ENCODE data around the gene BSN. TPM values are rescaled to one million over a fixed set of nuclear protein-coding genes. Genes with fewer than 3 reads are reported as not detected.

BSN gene
- total and polyA plus RNA-seq, 2 donors (not counting 1 experiment from before 2014, with no cell fraction given), result 0.03 to 0.20 TPM

DNA sequence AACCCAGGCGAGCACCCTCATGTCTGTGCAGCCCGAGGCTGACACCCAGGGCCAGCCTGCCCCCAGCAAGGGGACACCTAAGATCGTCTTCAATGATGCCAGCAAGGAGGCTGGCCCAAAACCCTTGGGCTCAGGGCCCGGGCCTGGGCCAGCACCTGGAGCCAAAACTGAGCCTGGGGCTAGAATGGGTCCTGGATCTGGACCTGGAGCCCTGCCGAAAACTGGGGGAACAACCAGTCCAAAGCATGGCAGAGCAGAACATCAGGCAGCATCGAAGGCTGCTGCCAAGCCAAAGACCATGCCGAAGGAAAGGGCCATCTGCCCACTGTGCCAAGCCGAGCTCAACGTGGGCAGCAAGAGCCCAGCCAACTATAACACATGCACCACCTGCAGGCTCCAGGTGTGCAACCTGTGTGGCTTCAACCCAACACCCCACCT, 88.5 kb downstream of the BSN start:
- Histone ChIP-seq H3K4me2 (replicated peaks; ENCODE audit: low read depth, low read length, poor library complexity, severe bottlenecking) (no peak overlapping the region), H2AFZ (ENCODE audit: insufficient read depth, low read depth, low read length, poor library complexity, severe bottlenecking) (no peak overlapping the region), H3K27ac (ENCODE audit: low read length in 2 of 2) (no peak overlapping the region), H3K4me3 (ENCODE audit: control extremely low read depth in 1 of 5, extremely low read depth in 1 of 5, insufficient read depth in 1 of 5, low read depth in 2 of 5, low read length in 4 of 5) (no peak overlapping the region), H3K9me3 (ENCODE audit: control extremely low read depth in 1 of 3, control insufficient read depth in 2 of 3, insufficient read depth in 1 of 3, low read length in 2 of 3) (no peaks in the 10 kb centered on the region), H3K27me3 (replicated peaks in 1 of 4; ENCODE audit: control extremely low read depth in 1 of 4, control insufficient read depth in 3 of 4, insufficient read depth in 4 of 4, low read length in 3 of 4) (no peaks in the 10 kb centered on the region), H3K4me1 (ENCODE audit: control insufficient read depth in 2 of 2, insufficient read depth in 2 of 2, low read length in 2 of 2) (no peaks in the 10 kb centered on the region), H3K79me2 (ENCODE audit: control insufficient read depth, insufficient read depth, low read length) (no peaks in the 10 kb centered on the region), H3K9ac (ENCODE audit: low read length) (no peak overlapping the region), H3K36me3 (replicated peaks in 1 of 2; ENCODE audit: control extremely low read depth in 1 of 2, control insufficient read depth in 1 of 2, extremely low read depth in 1 of 2, insufficient read depth in 2 of 2, low read length in 1 of 2) (no peaks in the 10 kb centered on the region), H4K20me1 (ENCODE audit: control insufficient read depth, insufficient read depth, low read length, poor library complexity, severe bottlenecking) (no peaks in the 10 kb centered on the region)
- no peaks in the 10 kb centered on the region for H3K9me3 Mint-ChIP-seq (ENCODE audit: insufficient read depth)
- intact Hi-C loops (cut with micrococcal nuclease), result no loop called here
- TF ChIP-seq, protein P1, sequence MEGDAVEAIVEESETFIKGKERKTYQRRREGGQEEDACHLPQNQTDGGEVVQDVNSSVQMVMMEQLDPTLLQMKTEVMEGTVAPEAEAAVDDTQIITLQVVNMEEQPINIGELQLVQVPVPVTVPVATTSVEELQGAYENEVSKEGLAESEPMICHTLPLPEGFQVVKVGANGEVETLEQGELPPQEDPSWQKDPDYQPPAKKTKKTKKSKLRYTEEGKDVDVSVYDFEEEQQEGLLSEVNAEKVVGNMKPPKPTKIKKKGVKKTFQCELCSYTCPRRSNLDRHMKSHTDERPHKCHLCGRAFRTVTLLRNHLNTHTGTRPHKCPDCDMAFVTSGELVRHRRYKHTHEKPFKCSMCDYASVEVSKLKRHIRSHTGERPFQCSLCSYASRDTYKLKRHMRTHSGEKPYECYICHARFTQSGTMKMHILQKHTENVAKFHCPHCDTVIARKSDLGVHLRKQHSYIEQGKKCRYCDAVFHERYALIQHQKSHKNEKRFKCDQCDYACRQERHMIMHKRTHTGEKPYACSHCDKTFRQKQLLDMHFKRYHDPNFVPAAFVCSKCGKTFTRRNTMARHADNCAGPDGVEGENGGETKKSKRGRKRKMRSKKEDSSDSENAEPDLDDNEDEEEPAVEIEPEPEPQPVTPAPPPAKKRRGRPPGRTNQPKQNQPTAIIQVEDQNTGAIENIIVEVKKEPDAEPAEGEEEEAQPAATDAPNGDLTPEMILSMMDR (IDR thresholded peaks at IDR 0.05), result no peak
- no peak for TF ChIP-seq EZH2 (IDR thresholded peaks at IDR 0.05; ENCODE audit: borderline replicate concordance, insufficient read depth, low read depth, low read length, poor library complexity, severe bottlenecking)
- no peak for ATAC-seq (ENCODE audit: low read depth)
- H3K27me3 Mint-ChIP-seq, result peaks cover 3% of the 10 kb centered on the region
- H3K4me1 Mint-ChIP-seq, result no peaks in the 10 kb centered on the region
- WGBS (ENCODE audit: insufficient coverage), result 79% methylated on average over 9 of the region's 9 CpGs
- CTCF ChIA-PET, result no interaction called here
- no peak overlapping the region for H3K27ac Mint-ChIP-seq
- POLR2A ChIA-PET, result no interaction called here
- DNase-seq, result no peak
- H3K4me3 Mint-ChIP-seq, result no peak overlapping the region

DNA sequence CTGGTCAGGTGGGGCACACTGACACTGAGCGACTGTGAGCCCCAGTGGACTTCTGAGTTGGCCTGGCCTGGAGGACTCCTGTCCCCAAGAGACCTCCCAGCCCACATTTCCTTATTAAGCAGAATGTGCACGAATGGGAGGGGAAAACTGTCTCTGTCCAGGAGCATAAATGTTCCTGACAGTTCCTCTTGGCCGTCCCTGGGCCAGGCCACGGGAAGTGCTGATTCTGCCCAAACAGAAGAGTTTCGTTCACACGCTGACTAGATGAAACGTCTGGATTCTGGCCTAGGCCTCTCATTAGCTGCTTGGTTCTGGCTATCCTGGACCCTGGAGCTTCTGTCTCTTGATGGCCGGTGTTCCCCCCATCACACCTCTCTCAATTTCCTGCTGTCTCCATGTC, 90.4 kb downstream of the BSN start:
- no peak overlapping the region for H3K9ac ChIP-seq (ENCODE audit: low read length)
- Mint-ChIP-seq H3K9me3 (ENCODE audit: insufficient read depth) (no peaks in the 10 kb centered on the region), H3K4me3 (no peak overlapping the region), H3K27ac (no peak overlapping the region), H3K4me1 (no peaks in the 10 kb centered on the region), H3K27me3 (peaks cover 3% of the 10 kb centered on the region)
- no peaks in the 10 kb centered on the region for H3K4me1 ChIP-seq (ENCODE audit: control insufficient read depth in 2 of 2, insufficient read depth in 2 of 2, low read length in 2 of 2)
- ChIA-PET POLR2A (no interaction called here), CTCF (interaction anchor here (1.0 kb wide), 1 partner anchor 27 kb away, joined by 3 read pairs; no protein-coding TSS in a partner anchor)
- 93% methylated on average over 8 of the region's 8 CpGs for WGBS (ENCODE audit: insufficient coverage)
- no peak overlapping the region for H2AFZ ChIP-seq (ENCODE audit: insufficient read depth, low read depth, low read length, poor library complexity, severe bottlenecking)
- H3K79me2 ChIP-seq (ENCODE audit: control insufficient read depth, insufficient read depth, low read length), result no peaks in the 10 kb centered on the region
- no peak overlapping the region for H3K27ac ChIP-seq (ENCODE audit: low read length in 2 of 2)
- no peaks in the 10 kb centered on the region for H4K20me1 ChIP-seq (ENCODE audit: control insufficient read depth, insufficient read depth, low read length, poor library complexity, severe bottlenecking)
- ATAC-seq (ENCODE audit: low read depth) (no peak), DNase-seq (no peak)
- no peak for TF ChIP-seq EZH2 (IDR thresholded peaks at IDR 0.05; ENCODE audit: borderline replicate concordance, insufficient read depth, low read depth, low read length, poor library complexity, severe bottlenecking)
- TF ChIP-seq, protein P1 (IDR thresholded peaks at IDR 0.05), result no peak
- H3K4me3 ChIP-seq (ENCODE audit: control extremely low read depth in 1 of 5, extremely low read depth in 1 of 5, insufficient read depth in 1 of 5, low read depth in 2 of 5, low read length in 4 of 5), result no peak overlapping the region
- H3K27me3 ChIP-seq (replicated peaks in 1 of 4; ENCODE audit: control extremely low read depth in 1 of 4, control insufficient read depth in 3 of 4, insufficient read depth in 4 of 4, low read length in 3 of 4), result no peaks in the 10 kb centered on the region
- intact Hi-C loops (cut with micrococcal nuclease), result no loop called here
- no peak overlapping the region for H3K4me2 ChIP-seq (replicated peaks; ENCODE audit: low read depth, low read length, poor library complexity, severe bottlenecking)
- H3K9me3 ChIP-seq (ENCODE audit: control extremely low read depth in 1 of 3, control insufficient read depth in 2 of 3, insufficient read depth in 1 of 3, low read length in 2 of 3), result no peaks in the 10 kb centered on the region
- no peaks in the 10 kb centered on the region for H3K36me3 ChIP-seq (replicated peaks in 1 of 2; ENCODE audit: control extremely low read depth in 1 of 2, control insufficient read depth in 1 of 2, extremely low read depth in 1 of 2, insufficient read depth in 2 of 2, low read length in 1 of 2)
